ENCODE results near the gene PDE7B. TPM values are rescaled to one million over a fixed set of nuclear protein-coding genes. Genes with fewer than 3 reads are reported as not detected.

Gene PDE7B
- total RNA-seq, 4 donors from 2014 or later: 15.4 to 28.6 (median 18.8) TPM

GRCh38 chr6:136149311-136149710 is 297.8 kb downstream of the PDE7B start:
- no peak overlapping the region for H3K4me3 ChIP-seq

GRCh38 chr6:136150961-136151360 is 299.5 kb downstream of the PDE7B start:
- no peak overlapping the region for H3K27ac ChIP-seq
- no peaks in the 10 kb centered on the region for H3K27me3 ChIP-seq
- no peaks in the 10 kb centered on the region for H3K4me1 ChIP-seq
- no peak for DNase-seq
- no peaks in the 10 kb centered on the region for H3K36me3 ChIP-seq
- no peaks in the 10 kb centered on the region for H3K9me3 ChIP-seq
- no peak overlapping the region for H3K4me3 ChIP-seq
- TF ChIP-seq CTCF (IDR thresholded peaks at IDR 0.05): no peak
- no peak for TF ChIP-seq POLR2A (IDR thresholded peaks at IDR 0.05)
- intact Hi-C loops (cut with DNase I; ENCODE audit: low total_unique reads): no loop called here

More at GRCh38 chr6:136149311-136149710, 297.8 kb downstream of the PDE7B start:
- H3K36me3 ChIP-seq: no peaks in the 10 kb centered on the region
- no peak for DNase-seq
- no peaks in the 10 kb centered on the region for H3K4me1 ChIP-seq
- no peaks in the 10 kb centered on the region for H3K27me3 ChIP-seq
- no peak overlapping the region for H3K27ac ChIP-seq
- no peak for TF ChIP-seq POLR2A (IDR thresholded peaks at IDR 0.05)
- TF ChIP-seq CTCF (IDR thresholded peaks at IDR 0.05): no peak
- no peaks in the 10 kb centered on the region for H3K9me3 ChIP-seq
- intact Hi-C loops (cut with DNase I; ENCODE audit: low total_unique reads): no loop called here

GRCh38 chr6:136153707-136154375 is 302.3 kb downstream of the PDE7B start:
- no peaks in the 10 kb centered on the region for H3K9me3 ChIP-seq
- H3K36me3 ChIP-seq: no peaks in the 10 kb centered on the region
- DNase-seq: no peak
- H3K27me3 ChIP-seq: no peaks in the 10 kb centered on the region
- no peaks in the 10 kb centered on the region for H3K4me1 ChIP-seq
- TF ChIP-seq CTCF (IDR thresholded peaks at IDR 0.05): no peak
- H3K27ac ChIP-seq: no peak overlapping the region
- H3K4me3 ChIP-seq: no peak overlapping the region
- intact Hi-C loops (cut with DNase I; ENCODE audit: low total_unique reads): no loop called here

GRCh38 chr6:136155191-136155590 is 303.7 kb downstream of the PDE7B start:
- no peak overlapping the region for H3K27ac ChIP-seq
- H3K4me3 ChIP-seq: no peak overlapping the region
- peaks cover 0 to 3% of the 10 kb centered on the region in 2 donors for H3K4me1 ChIP-seq
- DNase-seq: no peak
- no peak for TF ChIP-seq CTCF (IDR thresholded peaks at IDR 0.05)
- no peak for TF ChIP-seq POLR2A (IDR thresholded peaks at IDR 0.05)
- H3K36me3 ChIP-seq: no peaks in the 10 kb centered on the region
- intact Hi-C loops (cut with DNase I; ENCODE audit: low total_unique reads): no loop called here
- H3K27me3 ChIP-seq: no peaks in the 10 kb centered on the region
- H3K9me3 ChIP-seq: no peaks in the 10 kb centered on the region

GRCh38 chr6:136157743-136158142 is 306.2 kb downstream of the PDE7B start:
- Histone ChIP-seq H3K27me3 (no peaks in the 10 kb centered on the region), H3K4me3 (no peak overlapping the region), H3K27ac (peak overlapping the region in 1 of 2 donors; percentile 65), H3K4me1 (peaks cover 0 to 3% of the 10 kb centered on the region in 2 donors), H3K9me3 (no peaks in the 10 kb centered on the region), H3K36me3 (no peaks in the 10 kb centered on the region)
- intact Hi-C loops (cut with DNase I; ENCODE audit: low total_unique reads): no loop called here
- DNase-seq: no peak
- TF ChIP-seq POLR2A (IDR thresholded peaks at IDR 0.05) (no peak), CTCF (IDR thresholded peaks at IDR 0.05) (no peak)

Measured in uterus (tissue), 4 donors.